Stimulated activated CD4-positive, alpha-beta T cell treated with anti-CD3 and anti-CD28 coated beads, Interleukin-4, amount 100 ng/mL, for 48 hours (primary cell): Measurements from ENCODE around the gene KRTAP10-4.
"Not testable (repeated sequence)": the region's sequence is repeated elsewhere in the genome, so short reads cannot be mapped to it uniquely, and the experiment has no call there.

Source experiments
- DNase-seq, 2 donors: peaks; one replicate each; pipeline ENCODE4 v3.0.0-alpha.2; 2020; ENCODE audit warnings: low read depth in 2 of 2

KRTAP10-4 gene

GRCh38 chr21:44599264-44600029 lies 25.9 kb downstream of the KRTAP10-4 start:
- no peak for DNase-seq

GRCh38 chr21:44600118-44600978 lies 26.8 kb downstream of the KRTAP10-4 start, which contains the start of gene KRTAP10-7:
KRTAP10-7 (plus strand) TSS chr21:44600597; CDS start chr21:44600622, 25 bp downstream.
- DNase-seq = not testable (repeated sequence)

GRCh38 chr21:44601091-44601490 lies 27.6 kb downstream of the KRTAP10-4 start:
- DNase-seq = not testable (repeated sequence)

- DNase-seq = no peak
Observed at GRCh38 chr21:44601596-44602462, 28.3 kb downstream of the KRTAP10-4 start.

GRCh38 chr21:44602463-44602850 lies 28.9 kb downstream of the KRTAP10-4 start:
- no peak for DNase-seq

GRCh38 chr21:44603109-44603875 lies 29.8 kb downstream of the KRTAP10-4 start:
- DNase-seq = no peak

GRCh38 chr21:44603911-44604310 lies 30.4 kb downstream of the KRTAP10-4 start:
- DNase-seq = no peak

- DNase-seq = no peak
Observed at GRCh38 chr21:44606495-44606894, 33.0 kb downstream of the KRTAP10-4 start.

GRCh38 chr21:44609193-44609592 lies 35.7 kb downstream of the KRTAP10-4 start:
- no peak for DNase-seq

GRCh38 chr21:44610157-44610843 lies 36.8 kb downstream of the KRTAP10-4 start:
- not testable (repeated sequence) for DNase-seq

- no peak for DNase-seq
Observed at GRCh38 chr21:44611551-44611950, 38.0 kb downstream of the KRTAP10-4 start.

GRCh38 chr21:44612029-44612486 lies 38.5 kb downstream of the KRTAP10-4 start, which contains the start of gene KRTAP10-8:
KRTAP10-8 (plus strand) TSS chr21:44612079; CDS start chr21:44612101, 22 bp downstream.
- DNase-seq = no peak

- no peak for DNase-seq
Observed at GRCh38 chr21:44612669-44613229, 39.2 kb downstream of the KRTAP10-4 start.

GRCh38 chr21:44613386-44614155 lies 40.0 kb downstream of the KRTAP10-4 start:
- DNase-seq = no peak

- no peak for DNase-seq
Observed at GRCh38 chr21:44614161-44614631, 40.7 kb downstream of the KRTAP10-4 start.

GRCh38 chr21:44614961-44615391 lies 41.4 kb downstream of the KRTAP10-4 start:
- DNase-seq = no peak

GRCh38 chr21:44615466-44615865 lies 41.9 kb downstream of the KRTAP10-4 start:
- no peak for DNase-seq

- DNase-seq = no peak
Observed at GRCh38 chr21:44615911-44616590, 42.5 kb downstream of the KRTAP10-4 start.
